Osteocyte (in vitro differentiated cells): ENCODE data around the gene SCFD2. TPM values are rescaled to one million over a fixed set of nuclear protein-coding genes. Genes with fewer than 3 reads are reported as not detected.

ENCODE experiments used
- DNase-seq: peaks from one replicate; pipeline ENCODE4 v3.0.0; 2021; ENCODE audit warnings: mixed read lengths; ENCODE audit not compliant: unreplicated experiment; ENCODE audit errors: extremely low spot score
- H3K27ac Mint-ChIP-seq: one replicate; pipeline ENCODE4 v1.8.0; 2021; ENCODE audit warnings: mild to moderate bottlenecking, mixed read lengths; ENCODE audit not compliant: unreplicated experiment
- H3K27me3 Mint-ChIP-seq: one replicate; pipeline ENCODE4 v1.8.0; 2021; ENCODE audit warnings: mixed read lengths; ENCODE audit not compliant: unreplicated experiment
- H3K36me3 Mint-ChIP-seq: one replicate; pipeline ENCODE4 v1.8.0; 2021; ENCODE audit warnings: mixed read lengths; ENCODE audit not compliant: unreplicated experiment
- H3K4me1 Mint-ChIP-seq: one replicate; pipeline ENCODE4 v1.8.0; 2021; ENCODE audit warnings: mixed read lengths; ENCODE audit not compliant: unreplicated experiment
- H3K4me3 Mint-ChIP-seq: one replicate; pipeline ENCODE4 v1.8.0; 2021; ENCODE audit warnings: mild to moderate bottlenecking, moderate library complexity, mixed read lengths; ENCODE audit not compliant: unreplicated experiment
- H3K9me3 Mint-ChIP-seq: one replicate; pipeline ENCODE4 v1.8.0; 2021; ENCODE audit warnings: mixed read lengths; ENCODE audit not compliant: unreplicated experiment
- total RNA-seq: library from RNA; stranded (reverse); gene quantifications from 2 replicates; pipeline ENCODE4 v1.2.1, GENCODE V29; 2021
- TF ChIP-seq, protein P1 (sequence below): fragments of 200-600 bp; sonication (generic); IDR thresholded peaks from 2 replicates; pipeline ENCODE4 v1.5.0; 2021; ENCODE audit warnings: antibody characterized with exemption, mild to moderate bottlenecking, moderate library complexity

Gene SCFD2
- total RNA-seq, 1 donor from 2014 or later, result 14.0 TPM

DNA sequence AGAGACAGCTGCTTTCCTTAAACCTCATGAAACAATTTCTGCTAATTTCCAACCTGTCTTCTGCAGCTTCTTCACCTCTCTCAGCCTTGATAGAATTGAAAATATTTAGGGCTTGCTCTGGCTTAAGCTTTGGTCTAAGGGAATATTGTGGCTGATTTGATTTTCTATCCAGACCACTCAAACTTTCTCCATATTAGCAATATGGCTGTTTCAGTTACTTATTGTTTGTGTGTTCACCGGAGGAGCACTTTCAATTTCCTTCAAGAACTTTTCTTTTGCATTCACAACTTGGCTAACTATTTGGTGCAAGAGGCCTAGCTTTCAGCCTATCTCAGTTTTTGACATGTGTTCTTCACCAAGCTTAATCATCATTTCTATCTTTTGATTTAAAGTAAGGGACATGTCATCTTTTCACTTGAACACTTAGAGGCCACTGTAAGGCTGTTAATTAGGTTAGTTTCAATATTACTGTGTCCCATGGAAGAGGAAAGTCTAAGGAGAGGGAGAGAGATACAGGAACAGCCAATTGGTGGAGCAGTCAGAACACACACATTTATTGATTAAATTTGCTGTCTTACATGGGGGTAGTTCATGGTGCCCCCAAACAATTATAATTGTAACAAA lies 290.6 kb downstream of the SCFD2 start:
- Mint-ChIP-seq H3K4me1 (no peaks in the 10 kb centered on the region), H3K36me3 (no peaks in the 10 kb centered on the region), H3K27me3 (no peaks in the 10 kb centered on the region), H3K27ac (no peak overlapping the region), H3K4me3 (no peak overlapping the region), H3K9me3 (no peaks in the 10 kb centered on the region)
- no peak for DNase-seq
- TF ChIP-seq, protein P1, sequence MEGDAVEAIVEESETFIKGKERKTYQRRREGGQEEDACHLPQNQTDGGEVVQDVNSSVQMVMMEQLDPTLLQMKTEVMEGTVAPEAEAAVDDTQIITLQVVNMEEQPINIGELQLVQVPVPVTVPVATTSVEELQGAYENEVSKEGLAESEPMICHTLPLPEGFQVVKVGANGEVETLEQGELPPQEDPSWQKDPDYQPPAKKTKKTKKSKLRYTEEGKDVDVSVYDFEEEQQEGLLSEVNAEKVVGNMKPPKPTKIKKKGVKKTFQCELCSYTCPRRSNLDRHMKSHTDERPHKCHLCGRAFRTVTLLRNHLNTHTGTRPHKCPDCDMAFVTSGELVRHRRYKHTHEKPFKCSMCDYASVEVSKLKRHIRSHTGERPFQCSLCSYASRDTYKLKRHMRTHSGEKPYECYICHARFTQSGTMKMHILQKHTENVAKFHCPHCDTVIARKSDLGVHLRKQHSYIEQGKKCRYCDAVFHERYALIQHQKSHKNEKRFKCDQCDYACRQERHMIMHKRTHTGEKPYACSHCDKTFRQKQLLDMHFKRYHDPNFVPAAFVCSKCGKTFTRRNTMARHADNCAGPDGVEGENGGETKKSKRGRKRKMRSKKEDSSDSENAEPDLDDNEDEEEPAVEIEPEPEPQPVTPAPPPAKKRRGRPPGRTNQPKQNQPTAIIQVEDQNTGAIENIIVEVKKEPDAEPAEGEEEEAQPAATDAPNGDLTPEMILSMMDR, result no peak

DNA sequence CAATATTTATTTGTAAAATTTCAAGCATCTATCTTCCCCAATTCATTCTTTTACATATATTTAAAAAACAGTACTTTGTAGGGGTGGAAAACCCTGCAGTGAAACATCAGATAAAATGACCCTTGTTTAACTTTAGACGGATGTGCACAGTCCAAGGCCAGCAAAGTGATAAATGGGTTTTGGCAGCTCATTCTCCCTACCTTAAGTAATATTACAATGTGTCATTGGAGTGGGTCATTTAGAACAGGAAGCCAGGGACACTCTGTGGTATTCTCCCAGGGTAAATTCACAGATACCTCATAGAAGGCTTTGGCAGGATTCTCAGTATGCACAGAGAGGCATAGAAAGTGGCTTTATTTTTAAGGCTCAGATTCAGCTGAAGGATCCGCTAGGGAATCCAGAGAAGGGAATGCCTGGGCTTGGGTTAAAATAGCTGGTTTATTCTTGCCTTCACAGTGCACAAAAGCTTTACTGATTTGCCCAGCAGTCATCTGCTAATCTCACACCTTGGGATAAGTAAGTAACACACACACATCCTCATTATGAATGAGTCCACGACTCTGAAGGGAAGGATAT lies 297.0 kb downstream of the SCFD2 start:
- H3K4me3 Mint-ChIP-seq, result no peak overlapping the region
- peaks cover 4% of the 10 kb centered on the region for H3K9me3 Mint-ChIP-seq
- TF ChIP-seq, protein P1, result no peak
- no peak for DNase-seq
- no peaks in the 10 kb centered on the region for H3K36me3 Mint-ChIP-seq
- peaks cover 21% of the 10 kb centered on the region for H3K4me1 Mint-ChIP-seq
- no peak overlapping the region for H3K27ac Mint-ChIP-seq
- H3K27me3 Mint-ChIP-seq, result no peaks in the 10 kb centered on the region

DNA sequence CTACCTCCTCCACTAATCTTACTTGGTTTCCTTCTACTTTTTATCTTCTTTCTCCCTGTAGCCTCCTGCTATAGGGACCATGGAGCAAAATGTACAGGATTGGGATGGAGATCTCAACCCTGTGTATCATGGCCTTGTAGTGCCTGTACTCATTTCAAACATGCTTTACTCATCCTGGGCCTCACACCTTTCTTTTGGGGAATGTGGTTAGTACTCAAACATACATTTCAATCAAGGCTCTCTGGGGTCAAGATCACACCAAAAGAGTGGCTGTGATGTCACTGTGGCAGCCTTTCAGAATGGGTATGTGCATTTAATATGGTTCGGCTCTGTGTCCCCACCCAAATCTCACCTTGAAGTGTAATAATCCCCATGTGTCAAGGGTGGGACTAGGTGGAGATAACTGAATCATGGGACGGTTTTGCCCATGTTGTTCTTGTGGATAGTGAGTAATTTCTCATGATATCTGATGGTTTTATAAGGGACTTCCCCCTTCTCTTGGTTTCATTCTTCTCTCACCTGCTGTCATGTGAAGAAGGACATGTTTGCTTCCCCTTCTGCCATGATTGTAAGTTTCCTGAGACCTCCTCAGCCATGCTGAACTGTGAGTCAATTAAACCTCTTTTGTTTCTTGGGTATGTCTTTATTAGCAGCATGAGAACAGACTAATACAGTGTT lies 298.6 kb downstream of the SCFD2 start:
- Mint-ChIP-seq H3K36me3 (no peaks in the 10 kb centered on the region), H3K4me3 (no peak overlapping the region), H3K9me3 (peaks cover 4% of the 10 kb centered on the region), H3K27me3 (no peaks in the 10 kb centered on the region), H3K4me1 (peaks cover 21% of the 10 kb centered on the region), H3K27ac (no peak overlapping the region)
- no peak for DNase-seq
- TF ChIP-seq, protein P1, result no peak

DNA sequence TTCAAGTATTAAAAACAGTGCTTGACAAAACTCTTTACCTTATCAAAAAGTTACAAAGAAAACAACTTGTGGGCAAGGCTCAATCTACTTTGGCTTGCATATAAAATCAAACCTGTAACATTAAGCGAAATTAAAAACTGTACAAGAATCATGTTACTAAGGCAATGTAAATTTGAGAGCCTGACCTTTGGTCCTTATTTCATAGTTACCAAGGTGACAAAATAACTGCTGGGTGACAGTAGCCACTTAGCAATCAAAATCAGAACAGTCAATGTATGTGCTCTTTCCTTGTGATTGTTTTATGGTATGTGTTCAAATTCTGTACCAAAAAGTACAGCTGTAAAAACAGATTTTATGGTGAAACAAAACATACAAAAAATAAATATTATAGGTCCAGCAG lies 299.7 kb downstream of the SCFD2 start:
- TF ChIP-seq, protein P1, result no peak
- H3K4me3 Mint-ChIP-seq, result no peak overlapping the region
- no peaks in the 10 kb centered on the region for H3K27me3 Mint-ChIP-seq
- no peak overlapping the region for H3K27ac Mint-ChIP-seq
- no peak for DNase-seq
- no peaks in the 10 kb centered on the region for H3K36me3 Mint-ChIP-seq
- H3K4me1 Mint-ChIP-seq, result peaks cover 21% of the 10 kb centered on the region
- H3K9me3 Mint-ChIP-seq, result peaks cover 4% of the 10 kb centered on the region

GRCh38 chr4:53064609-53065008 lies 301.3 kb downstream of the SCFD2 start:
- Mint-ChIP-seq H3K36me3 (no peaks in the 10 kb centered on the region), H3K9me3 (peaks cover 4% of the 10 kb centered on the region), H3K27me3 (no peaks in the 10 kb centered on the region), H3K4me1 (peaks cover 21% of the 10 kb centered on the region), H3K4me3 (no peak overlapping the region), H3K27ac (peak overlapping the region; percentile 39)
- DNase-seq, result no peak
- TF ChIP-seq, protein P1, result no peak
